HG03378 (cell line): Measurements from ENCODE around the gene KHNYN.
A peak's percentile ranks its signal among the peaks of the same experiment; 100 is the strongest.

ENCODE experiments used
- ATAC-seq: cut with Tn5 transposase; IDR thresholded peaks from one replicate; pipeline ENCODE4 v1.9.1; 2021; ENCODE audit warnings: mild to moderate bottlenecking, moderate library complexity; ENCODE audit not compliant: unreplicated experiment

The KHNYN gene

GRCh38 chr14:24399999-24400718, 29.6 kb upstream of the KHNYN start:
- ATAC-seq = no peak

- ATAC-seq = no peak
These were observed 27.7 kb upstream of the KHNYN start for GRCh38 chr14:24401810-24402702.

DNA sequence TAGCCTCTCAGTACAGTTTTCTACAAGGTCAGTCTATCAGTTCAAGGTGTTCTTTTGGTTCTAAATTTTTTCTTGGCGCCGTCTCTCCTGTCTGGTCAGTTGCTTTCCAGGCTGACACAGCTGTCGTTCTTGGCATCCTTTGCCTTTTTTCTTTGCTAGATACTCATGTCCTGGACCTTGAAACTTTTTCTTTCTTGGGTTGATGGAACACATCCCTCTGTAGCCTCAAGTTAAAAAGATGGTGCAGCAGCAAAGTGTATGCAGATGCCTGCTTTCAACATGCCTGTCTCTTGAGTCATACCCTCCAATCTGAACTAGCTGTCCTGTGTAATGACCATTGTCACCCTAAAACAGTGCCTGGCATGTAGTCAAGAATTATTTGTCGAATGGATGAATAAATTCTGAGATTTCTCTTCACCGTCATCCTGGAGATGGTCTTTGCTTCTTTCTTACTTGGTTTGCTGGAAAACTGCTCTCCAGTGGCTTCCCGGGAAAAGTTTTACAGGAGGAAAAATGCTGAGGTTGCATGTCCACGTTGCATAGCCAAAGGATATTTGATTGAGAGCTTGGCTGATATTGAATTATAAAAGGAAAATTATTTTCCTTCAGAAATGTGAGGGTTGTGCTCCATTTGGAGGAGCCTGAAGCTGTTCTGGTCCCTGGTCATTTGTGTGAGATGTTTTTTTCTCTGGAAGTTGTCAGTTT, 26.3 kb upstream of the KHNYN start:
- ATAC-seq = no peak

- no peak for ATAC-seq
These were observed 24.9 kb upstream of the KHNYN start for GRCh38 chr14:24404814-24405213.

DNA sequence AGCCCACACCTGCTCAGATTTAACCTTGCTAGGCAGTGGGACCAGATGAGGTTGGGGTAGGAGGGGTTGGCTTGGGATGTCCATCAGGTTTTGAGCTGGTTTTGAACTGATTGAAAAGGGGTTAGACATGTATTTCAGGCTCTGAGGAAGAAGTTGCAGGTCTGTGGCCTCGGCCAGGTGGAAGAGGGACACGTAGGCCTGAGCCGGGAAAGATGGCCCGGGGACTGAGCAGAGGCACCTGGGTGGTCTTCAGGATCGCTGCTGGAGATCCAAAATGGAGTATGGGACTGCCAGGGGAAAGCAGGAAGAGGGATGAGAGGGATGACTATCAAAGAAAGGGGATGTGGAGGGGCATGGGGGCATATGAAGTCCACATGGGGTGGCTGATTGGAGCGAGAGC, 23.3 kb upstream of the KHNYN start:
- ATAC-seq = no peak

- no peak for ATAC-seq
These were observed 22.0 kb upstream of the KHNYN start for GRCh38 chr14:24407608-24408325.

DNA sequence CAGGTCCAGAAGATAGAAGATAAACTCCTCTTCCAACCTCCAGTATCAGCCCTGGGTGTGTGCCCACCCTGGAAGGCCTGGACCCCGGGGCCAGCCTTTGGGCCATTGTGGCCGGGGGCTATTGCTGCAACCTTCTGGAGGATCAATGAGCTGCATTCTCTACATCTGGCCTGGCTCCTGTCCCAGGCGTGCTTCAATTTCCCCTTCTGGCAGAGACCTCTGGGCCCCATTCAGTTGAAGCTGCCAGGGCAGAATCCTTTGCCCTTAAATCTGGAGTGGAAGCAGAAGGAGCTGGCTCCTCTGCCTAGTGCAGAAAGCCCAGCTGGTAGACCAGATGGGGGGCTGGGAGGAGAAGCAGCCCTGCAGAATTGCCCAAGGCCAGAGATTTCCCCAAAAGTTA, 21.0 kb upstream of the KHNYN start:
- no peak for ATAC-seq

DNA sequence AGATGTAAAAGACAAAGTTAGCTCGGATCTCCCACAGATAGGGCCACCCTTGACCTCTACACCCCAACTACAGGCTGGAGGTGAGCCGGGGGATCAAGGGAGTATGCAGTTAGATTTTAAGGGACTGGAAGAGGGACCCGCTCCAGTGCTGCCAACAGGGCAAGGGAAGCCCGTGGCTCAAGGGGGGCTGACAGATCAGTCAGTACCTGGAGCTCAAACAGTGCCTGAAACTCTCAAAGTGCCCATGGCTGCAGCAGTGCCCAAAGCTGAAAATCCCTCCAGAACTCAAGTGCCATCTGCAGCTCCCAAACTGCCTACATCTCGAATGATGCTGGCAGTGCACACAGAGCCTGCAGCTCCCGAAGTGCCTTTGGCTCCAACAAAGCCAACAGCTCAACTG, 20.6 kb upstream of the KHNYN start:
- ATAC-seq = no peak

DNA sequence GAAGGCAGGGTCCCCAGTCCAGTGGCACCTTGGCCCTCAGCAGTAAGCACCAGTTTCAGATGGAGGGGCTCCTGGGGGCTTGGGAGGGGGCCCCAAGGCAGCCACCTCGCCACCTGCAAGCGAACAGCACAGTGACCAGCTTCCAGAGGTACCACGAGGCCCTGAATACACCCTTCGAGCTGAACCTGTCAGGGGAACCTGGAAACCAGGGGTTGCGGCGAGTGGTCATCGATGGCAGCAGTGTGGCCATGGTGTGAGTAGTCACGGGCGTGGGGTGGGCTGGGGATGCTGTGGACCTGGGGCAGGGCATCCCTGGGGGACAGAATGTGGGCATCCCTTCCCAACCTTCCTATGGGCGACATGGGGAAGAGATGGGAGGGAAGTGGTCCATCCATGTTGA, 19.8 kb upstream of the KHNYN start:
- ATAC-seq = no peak

- peak; percentile 65 for ATAC-seq
These were observed 18.0 kb upstream of the KHNYN start for GRCh38 chr14:24411443-24412389.

- ATAC-seq = no peak
These were observed 15.7 kb upstream of the KHNYN start for GRCh38 chr14:24414077-24414476.

GRCh38 chr14:24414732-24415420, 14.9 kb upstream of the KHNYN start:
- ATAC-seq = no peak

DNA sequence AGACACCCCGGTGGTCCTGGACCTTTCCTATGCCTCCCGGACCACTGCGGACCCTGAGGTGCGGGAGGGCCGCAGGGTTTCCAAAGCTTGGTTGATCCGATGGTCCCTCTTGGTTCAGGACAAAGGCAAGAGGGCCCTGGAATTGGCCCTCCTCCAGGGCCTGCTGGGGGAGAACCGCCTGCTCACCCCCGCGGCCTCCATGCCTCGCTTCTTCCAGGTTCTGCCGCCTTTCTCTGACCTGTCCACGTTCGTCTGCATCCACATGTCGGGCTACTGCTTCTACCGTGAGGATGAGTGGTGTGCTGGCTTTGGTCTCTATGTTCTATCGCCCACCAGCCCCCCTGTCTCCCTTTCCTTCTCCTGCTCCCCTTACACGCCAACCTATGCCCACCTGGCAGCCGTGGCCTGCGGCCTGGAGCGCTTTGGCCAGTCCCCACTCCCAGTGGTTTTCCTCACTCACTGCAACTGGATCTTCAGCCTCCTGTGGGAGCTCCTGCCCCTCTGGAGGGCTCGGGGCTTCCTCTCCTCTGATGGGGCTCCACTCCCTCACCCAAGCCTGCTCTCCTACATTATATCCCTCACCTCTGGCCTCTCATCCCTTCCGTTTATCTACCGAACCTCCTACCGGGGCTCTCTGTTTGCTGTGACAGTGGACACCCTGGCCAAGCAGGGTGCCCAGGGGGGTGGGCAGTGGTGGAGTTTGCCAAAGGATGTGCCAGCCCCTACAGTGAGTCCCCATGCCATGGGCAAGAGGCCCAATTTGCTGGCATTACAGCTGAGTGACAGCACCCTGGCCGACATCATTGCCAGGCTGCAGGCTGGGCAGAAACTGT, 14.1 kb upstream of the KHNYN start:
- no peak for ATAC-seq

GRCh38 chr14:24416254-24416931, 13.4 kb upstream of the KHNYN start:
- no peak for ATAC-seq

GRCh38 chr14:24416932-24417619, 12.7 kb upstream of the KHNYN start:
- ATAC-seq = no peak

- ATAC-seq = no peak
These were observed 11.8 kb upstream of the KHNYN start for GRCh38 chr14:24417832-24418491.

DNA sequence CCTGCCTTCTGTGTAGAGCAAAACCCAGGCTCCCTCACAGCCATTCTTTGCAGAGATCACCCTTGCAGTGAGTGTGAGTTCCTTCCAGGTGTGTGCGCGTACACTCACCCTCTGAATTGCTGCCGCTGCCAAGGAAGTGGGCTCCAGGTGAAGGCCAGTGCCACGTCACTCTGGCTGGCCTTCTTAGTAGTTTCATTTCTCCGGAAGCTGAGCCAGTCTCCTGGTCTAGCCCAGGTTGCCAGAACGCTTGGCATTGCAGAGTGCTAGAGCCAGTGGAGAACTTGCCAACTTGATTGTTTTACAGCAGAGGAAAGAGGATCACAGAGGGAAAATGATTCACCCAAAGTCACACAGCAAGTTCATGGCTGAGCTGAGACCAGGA, 11.3 kb upstream of the KHNYN start:
- ATAC-seq = no peak
